Tibial artery (tissue), 4 donors: ENCODE data around the gene NUAK1.

Experiments used
- DNase-seq, 2 donors: peaks; one replicate each; pipeline ENCODE4 v3.0.0-alpha.2; 2019
- H3K27ac ChIP-seq, 2 donors: fragments of 200-600 bp; sonication (generic) in 1 of 2; 1 replicate in 1 of 2; 2 replicates in 1 of 2; pipeline ENCODE4 v1.5.1; 2018 to 2019; ENCODE audit warnings: mild to moderate bottlenecking in 1 of 2
- H3K27me3 ChIP-seq, 2 donors: fragments of 200-600 bp; sonication (generic) in 1 of 2; one replicate each; pipeline versions ENCODE4 v1.5.1 to v1.6.0; 2016 to 2019
- H3K36me3 ChIP-seq, 3 donors: fragments of 200-600 bp; sonication (generic) in 2 of 3; one replicate each; pipeline ENCODE4 v1.5.1; 2016 to 2019; ENCODE audit warnings: mild to moderate bottlenecking in 2 of 3
- H3K4me1 ChIP-seq, 4 donors: fragments of 200-600 bp; sonication (generic) in 2 of 4; 1 replicate in 3 of 4; 2 replicates in 1 of 4; pipeline ENCODE4 v1.5.1; 2016 to 2019
- H3K4me3 ChIP-seq, 2 donors: fragments of 200-600 bp; sonication (generic) in 1 of 2; 1 replicate in 1 of 2; 2 replicates in 1 of 2; pipeline ENCODE4 v1.5.1; 2018 to 2019; ENCODE audit warnings: mild to moderate bottlenecking in 2 of 2
- H3K9me3 ChIP-seq, 3 donors: fragments of 200-600 bp; sonication (generic) in 1 of 3; one replicate each; pipeline ENCODE4 v1.5.1; 2016 to 2019
- CTCF ChIP-seq, 2 experiments: fragments of 200-600 bp in 1 of 2; fragments of 450-650 bp in 1 of 2; IDR thresholded peaks; one replicate each; pipeline ENCODE4 v1.5.1; 2017 to 2019; ENCODE audit warnings: antibody characterized with exemption in 2 of 2, mild to moderate bottlenecking in 1 of 2, moderate library complexity in 1 of 2
- intact Hi-C: fragments of 100-400 bp; cut with DNase I; formaldehyde crosslinking; loops from one replicate; pipeline ENCODE4 v1.15.0; 2023; ENCODE audit warnings: low total_unique reads

The NUAK1 gene

GRCh38 chr12:106138633-106139421 is at the start of gene NUAK1:
NUAK1 (minus strand) TSS chr12:106138954; CDS start chr12:106138653, 301 bp downstream.
- Histone ChIP-seq H3K4me3 (peak within 1 kb of the TSS; percentile 82 to 84), H3K4me1 (peaks cover 0 to 64% (median 47%) of the 10 kb centered on the region in 4 donors), H3K27ac (peak within 1 kb of the TSS; percentile 98 to 99), H3K9me3 (no peaks in the 10 kb centered on the region), H3K27me3 (no peaks in the 10 kb centered on the region), H3K36me3 (no peaks in the 10 kb centered on the region)
- intact Hi-C loops = loop anchor here (5.0 to 10.0 kb wide), 4 partner anchors 57 to 717 kb away; no protein-coding TSS in a partner anchor
- TF ChIP-seq CTCF (IDR thresholded peaks at IDR 0.05) = peak in 1 of 2 experiments; percentile 37
- DNase-seq = peak; percentile 48 to 81

GRCh38 chr12:106188256-106188655 is 49.5 kb upstream of the NUAK1 start:
- no peak overlapping the region for H3K4me3 ChIP-seq
- TF ChIP-seq CTCF (IDR thresholded peaks at IDR 0.05) = no peak
- H3K9me3 ChIP-seq = no peaks in the 10 kb centered on the region
- H3K36me3 ChIP-seq = no peaks in the 10 kb centered on the region
- H3K4me1 ChIP-seq = no peaks in the 10 kb centered on the region
- intact Hi-C loops = no loop called here
- H3K27ac ChIP-seq = no peak overlapping the region
- DNase-seq = no peak
- H3K27me3 ChIP-seq = no peaks in the 10 kb centered on the region

- intact Hi-C loops = no loop called here
- Histone ChIP-seq H3K36me3 (no peaks in the 10 kb centered on the region), H3K27me3 (no peaks in the 10 kb centered on the region), H3K4me3 (no peak overlapping the region), H3K27ac (no peak overlapping the region), H3K9me3 (no peaks in the 10 kb centered on the region), H3K4me1 (no peaks in the 10 kb centered on the region)
- no peak for TF ChIP-seq CTCF (IDR thresholded peaks at IDR 0.05)
- DNase-seq = no peak
Measured at GRCh38 chr12:106187842-106188241, 49.1 kb upstream of the NUAK1 start.

GRCh38 chr12:106187155-106187789 is 48.5 kb upstream of the NUAK1 start:
- no peak for DNase-seq
- no peaks in the 10 kb centered on the region for H3K36me3 ChIP-seq
- no peaks in the 10 kb centered on the region for H3K4me1 ChIP-seq
- no peak overlapping the region for H3K4me3 ChIP-seq
- TF ChIP-seq CTCF (IDR thresholded peaks at IDR 0.05) = no peak
- H3K9me3 ChIP-seq = no peaks in the 10 kb centered on the region
- intact Hi-C loops = no loop called here
- H3K27me3 ChIP-seq = no peaks in the 10 kb centered on the region
- no peak overlapping the region for H3K27ac ChIP-seq

GRCh38 chr12:106183735-106184134 is 45.0 kb upstream of the NUAK1 start:
- Histone ChIP-seq H3K27me3 (no peaks in the 10 kb centered on the region), H3K27ac (no peak overlapping the region), H3K9me3 (no peaks in the 10 kb centered on the region), H3K4me1 (peaks cover 0 to 7% (median 1%) of the 10 kb centered on the region in 4 donors), H3K4me3 (no peak overlapping the region), H3K36me3 (no peaks in the 10 kb centered on the region)
- no peak for DNase-seq
- no peak for TF ChIP-seq CTCF (IDR thresholded peaks at IDR 0.05)
- intact Hi-C loops = no loop called here
